Neutrophil (primary cell): ENCODE results near the gene UBAC2.
A peak's percentile ranks its signal among the peaks of the same experiment; 100 is the strongest.
"Not testable (repeated sequence)": the region's sequence is repeated elsewhere in the genome, so short reads cannot be mapped to it uniquely, and the experiment has no call there.

Experiments used
- H3K27ac ChIP-seq: fragments of 200-600 bp; sonication (generic); 2 replicates; pipeline ENCODE4 v1.5.1; 2016; ENCODE audit warnings: mild to moderate bottlenecking, moderate library complexity
- H3K27me3 ChIP-seq: fragments of 200-600 bp; sonication (generic); 2 replicates; pipeline ENCODE4 v1.6.0; 2016; ENCODE audit warnings: mild to moderate bottlenecking
- H3K36me3 ChIP-seq: fragments of 200-600 bp; sonication (generic); 2 replicates; pipeline ENCODE4 v1.5.1; 2017
- H3K4me1 ChIP-seq, 2 experiments: fragments of 200-600 bp in 1 of 2; sonication (generic) in 1 of 2; 1 replicate in 1 of 2; 2 replicates in 1 of 2; pipeline versions ENCODE4 v1.5.1 to v1.6.1; 2013 to 2016; ENCODE audit warnings: low read depth in 1 of 2, low read length in 1 of 2, mild to moderate bottlenecking in 1 of 2, moderate library complexity in 1 of 2; ENCODE audit not compliant: control insufficient read depth in 1 of 2, insufficient read depth in 1 of 2
- H3K4me3 ChIP-seq, 2 experiments: fragments of 200-600 bp in 1 of 2; sonication (generic) in 1 of 2; 1 replicate in 1 of 2; 2 replicates in 1 of 2; pipeline ENCODE4 v1.5.1; 2013 to 2016; ENCODE audit warnings: low read depth in 1 of 2, low read length in 1 of 2, mild to moderate bottlenecking in 1 of 2, moderate library complexity in 1 of 2
- H3K9me3 ChIP-seq: fragments of 200-600 bp; sonication (generic); 2 replicates; pipeline ENCODE4 v1.5.1; 2016
- CTCF ChIP-seq: fragments of 200-600 bp; sonication (generic); IDR thresholded peaks from 2 replicates; pipeline ENCODE4 v1.5.1; 2016; ENCODE audit warnings: antibody characterized with exemption

Gene UBAC2

GRCh38 chr13:99227331-99227900 lies 26.8 kb downstream of the UBAC2 start:
- Histone ChIP-seq H3K9me3 (no peaks in the 10 kb centered on the region), H3K4me3 (no peak overlapping the region), H3K4me1 (peaks cover 53 to 63% of the 10 kb centered on the region in 2 experiments), H3K36me3 (no peaks in the 10 kb centered on the region), H3K27me3 (no peaks in the 10 kb centered on the region), H3K27ac (peak overlapping the region; percentile 62)
- no peak for TF ChIP-seq CTCF

GRCh38 chr13:99227909-99228688 lies 27.4 kb downstream of the UBAC2 start:
- Histone ChIP-seq H3K27ac (peak overlapping the region; percentile 62), H3K27me3 (no peaks in the 10 kb centered on the region), H3K4me3 (no peak overlapping the region), H3K36me3 (no peaks in the 10 kb centered on the region), H3K9me3 (no peaks in the 10 kb centered on the region), H3K4me1 (peaks cover 53 to 63% of the 10 kb centered on the region in 2 experiments)
- no peak for TF ChIP-seq CTCF

GRCh38 chr13:99228737-99229691 lies 28.4 kb downstream of the UBAC2 start:
- H3K9me3 ChIP-seq, result no peaks in the 10 kb centered on the region
- no peak for TF ChIP-seq CTCF
- H3K4me1 ChIP-seq, result peaks cover 53 to 61% of the 10 kb centered on the region in 2 experiments
- H3K27ac ChIP-seq, result peak overlapping the region; percentile 44
- H3K36me3 ChIP-seq, result no peaks in the 10 kb centered on the region
- no peaks in the 10 kb centered on the region for H3K27me3 ChIP-seq
- H3K4me3 ChIP-seq, result no peak overlapping the region

GRCh38 chr13:99230588-99230987 lies 29.9 kb downstream of the UBAC2 start:
- Histone ChIP-seq H3K27ac (peak overlapping the region; percentile 44), H3K4me1 (peaks cover 42 to 47% of the 10 kb centered on the region in 2 experiments)
- not testable (repeated sequence) for H3K27me3 ChIP-seq, H3K9me3 ChIP-seq, H3K36me3 ChIP-seq, H3K4me3 ChIP-seq

- H3K36me3 ChIP-seq, result no peaks in the 10 kb centered on the region
- H3K4me1 ChIP-seq, result peaks cover 39 to 44% of the 10 kb centered on the region in 2 experiments
- no peak overlapping the region for H3K27ac ChIP-seq
- H3K4me3 ChIP-seq, result no peak overlapping the region
- no peaks in the 10 kb centered on the region for H3K9me3 ChIP-seq
- no peaks in the 10 kb centered on the region for H3K27me3 ChIP-seq
- no peak for TF ChIP-seq CTCF
Observed at GRCh38 chr13:99230991-99231390, 30.3 kb downstream of the UBAC2 start.
